ENCODE measurements around the gene EVC.
A peak's percentile ranks its signal among the peaks of the same experiment; 100 is the strongest.

EVC gene

GRCh38 chr4:5839751-5840674 lies 129.0 kb downstream of the EVC start:
- peak overlapping the region; percentile 59 for H3K4me3 ChIP-seq
- DNase-seq (ENCODE audit: low spot score) = no peak

DNA sequence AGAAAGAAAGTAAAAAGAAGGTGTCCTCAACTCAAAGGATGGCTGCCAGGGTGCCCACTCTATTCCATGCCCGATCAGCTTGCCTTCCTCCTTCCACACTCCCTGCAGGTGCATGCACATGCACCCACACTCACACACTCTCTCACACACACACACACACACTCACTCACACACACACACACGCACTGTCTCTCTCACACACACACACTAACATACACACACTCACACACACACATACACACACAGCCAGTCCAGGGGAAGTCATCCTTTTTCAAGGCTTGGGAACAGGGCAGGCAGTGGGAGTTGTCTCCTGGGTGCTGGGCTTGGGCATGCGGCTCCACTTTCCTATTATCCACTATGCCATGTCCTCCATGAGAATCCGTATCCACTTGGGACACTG lies 131.5 kb downstream of the EVC start:
- Histone ChIP-seq H3K27ac (no peak overlapping the region), H3K4me3 (no peak overlapping the region)
- DNase-seq (ENCODE audit: low spot score) = no peak
- no peak for TF ChIP-seq CTCF (IDR thresholded peaks at IDR 0.05)

More at GRCh38 chr4:5839751-5840674, 129.0 kb downstream of the EVC start:
- peak overlapping the region in 1 of 2 donors; percentile 62 for H3K27ac ChIP-seq
- TF ChIP-seq CTCF (IDR thresholded peaks at IDR 0.05) = no peak

- no peak for DNase-seq (ENCODE audit: low spot score)
- TF ChIP-seq CTCF (IDR thresholded peaks at IDR 0.05) = no peak
- Histone ChIP-seq H3K27ac (no peak overlapping the region), H3K4me3 (no peak overlapping the region)
Observed at GRCh38 chr4:5843573-5844530, 132.9 kb downstream of the EVC start.

- no peak for TF ChIP-seq CTCF (IDR thresholded peaks at IDR 0.05)
- DNase-seq (ENCODE audit: low spot score) = no peak
- no peak overlapping the region for H3K4me3 ChIP-seq
- H3K27ac ChIP-seq = no peak overlapping the region
Observed at GRCh38 chr4:5845035-5845905, 134.3 kb downstream of the EVC start.

DNA sequence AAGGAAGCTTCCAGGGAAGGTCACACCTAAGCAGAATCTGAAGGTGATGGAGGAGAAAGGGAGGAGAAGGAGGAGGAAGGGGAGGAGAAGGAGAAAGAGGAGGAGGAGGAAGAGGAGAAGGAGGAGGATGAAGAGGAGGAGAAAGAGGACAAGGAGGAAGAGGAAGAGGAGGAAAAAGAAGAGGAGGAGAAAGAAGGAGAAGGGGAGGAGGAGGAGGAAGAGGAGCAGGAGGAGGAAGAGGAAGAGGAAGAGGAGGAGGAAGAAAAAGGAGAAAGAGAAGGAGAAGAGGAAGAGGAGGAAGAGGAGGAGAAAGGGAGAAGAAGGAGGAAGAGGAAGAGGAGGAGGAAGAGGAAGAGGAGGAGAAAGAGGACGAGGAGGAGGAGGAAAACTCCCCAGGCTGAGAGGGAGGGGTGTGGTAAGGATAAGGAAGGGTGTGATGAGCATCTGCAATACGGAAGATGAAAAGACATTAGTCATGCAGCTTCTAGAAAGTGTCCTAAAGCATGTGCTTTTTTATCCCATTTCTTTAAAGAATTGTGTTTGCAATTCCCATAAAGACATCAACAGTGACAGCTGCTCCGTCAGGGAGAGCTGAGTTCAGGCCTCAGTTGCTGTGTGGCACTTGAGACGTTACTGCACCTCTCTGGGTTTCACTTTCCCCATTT lies 140.8 kb downstream of the EVC start:
- no peak overlapping the region for H3K27ac ChIP-seq
- no peak for TF ChIP-seq CTCF (IDR thresholded peaks at IDR 0.05)
- no peak overlapping the region for H3K4me3 ChIP-seq
- no peak for DNase-seq (ENCODE audit: low spot score)

Measured in coronary artery (tissue), 2 donors.